Measurements from ENCODE around the gene ALB.

ALB gene

DNA sequence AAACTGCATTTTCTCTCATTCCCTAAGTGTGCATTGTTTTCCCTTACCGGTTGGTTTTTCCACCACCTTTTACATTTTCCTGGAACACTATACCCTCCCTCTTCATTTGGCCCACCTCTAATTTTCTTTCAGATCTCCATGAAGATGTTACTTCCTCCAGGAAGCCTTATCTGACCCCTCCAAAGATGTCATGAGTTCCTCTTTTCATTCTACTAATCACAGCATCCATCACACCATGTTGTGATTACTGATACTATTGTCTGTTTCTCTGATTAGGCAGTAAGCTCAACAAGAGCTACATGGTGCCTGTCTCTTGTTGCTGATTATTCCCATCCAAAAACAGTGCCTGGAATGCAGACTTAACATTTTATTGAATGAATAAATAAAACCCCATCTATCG, 29.1 kb downstream of the ALB start:
- Mint-ChIP-seq H3K9me3 (no peaks in the 10 kb centered on the region), H3K36me3 (no peaks in the 10 kb centered on the region), H3K4me1 (no peaks in the 10 kb centered on the region), H3K27ac (no peak overlapping the region), H3K4me3 (no peak overlapping the region), H3K27me3 (peaks cover 4% of the 10 kb centered on the region)
- ATAC-seq: no peak

GRCh38 chr4:73434311-73434710, 30.2 kb downstream of the ALB start:
- Mint-ChIP-seq H3K9me3 (no peaks in the 10 kb centered on the region), H3K36me3 (no peaks in the 10 kb centered on the region), H3K27ac (no peak overlapping the region), H3K4me3 (no peak overlapping the region), H3K27me3 (peaks cover 8% of the 10 kb centered on the region), H3K4me1 (no peaks in the 10 kb centered on the region)
- ATAC-seq: no peak

- ATAC-seq: no peak
- peaks cover 8% of the 10 kb centered on the region for H3K27me3 Mint-ChIP-seq
- no peak within 1 kb of the TSS for H3K27ac Mint-ChIP-seq
- no peaks in the 10 kb centered on the region for H3K9me3 Mint-ChIP-seq
- no peak within 1 kb of the TSS for H3K4me3 Mint-ChIP-seq
- no peaks in the 10 kb centered on the region for H3K4me1 Mint-ChIP-seq
- no peaks in the 10 kb centered on the region for H3K36me3 Mint-ChIP-seq
Observed at GRCh38 chr4:73435984-73436383, 31.9 kb downstream of the ALB start, which contains the start of gene AFP. Gene AFP (plus strand): TSS chr4:73436221. CDS start chr4:73436263, 42 bp downstream.

DNA sequence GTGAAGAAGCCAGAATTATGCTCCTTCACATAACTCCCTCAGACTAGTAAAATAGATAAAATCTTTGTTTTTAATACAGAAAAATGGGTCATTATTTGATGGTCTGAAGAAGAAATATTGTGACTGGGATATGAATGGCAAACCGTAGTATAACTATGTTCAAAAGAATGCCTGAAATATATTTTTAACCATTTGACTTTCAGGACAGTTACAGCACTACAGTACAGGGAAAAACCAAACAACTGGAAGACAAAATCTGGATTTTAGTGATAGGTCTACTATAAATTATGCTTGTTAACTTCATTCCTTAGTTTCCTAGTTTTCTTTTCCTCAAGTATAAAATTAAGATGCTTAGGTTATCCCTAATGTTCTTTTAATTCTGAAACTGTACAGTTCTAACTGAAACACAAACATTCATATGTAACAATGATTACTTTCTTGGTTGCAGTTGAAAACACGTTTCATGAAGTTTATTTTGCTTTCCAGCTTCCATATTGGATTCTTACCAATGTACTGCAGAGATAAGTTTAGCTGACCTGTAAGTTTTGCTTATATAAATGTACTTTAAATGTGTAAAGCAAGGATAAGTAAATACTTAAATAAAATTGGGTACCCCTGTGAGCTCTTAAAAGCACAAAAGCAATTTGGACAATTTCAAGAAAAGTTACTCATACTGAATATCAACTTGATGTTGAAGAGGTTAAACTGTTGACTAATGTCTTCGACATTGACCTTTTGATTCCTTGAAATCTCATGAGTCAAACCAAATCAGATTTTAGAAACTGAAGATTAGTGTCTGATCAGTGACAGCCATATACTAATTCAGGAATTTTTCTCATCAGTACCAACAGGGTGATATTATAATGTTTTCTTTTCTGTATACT, 32.8 kb downstream of the ALB start:
- H3K4me1 Mint-ChIP-seq: no peaks in the 10 kb centered on the region

GRCh38 chr4:73437558-73437956, 33.5 kb downstream of the ALB start:
- no peak overlapping the region for H3K27ac Mint-ChIP-seq
- no peaks in the 10 kb centered on the region for H3K36me3 Mint-ChIP-seq
- no peak for ATAC-seq
- H3K4me1 Mint-ChIP-seq: no peaks in the 10 kb centered on the region
- H3K9me3 Mint-ChIP-seq: no peaks in the 10 kb centered on the region
- H3K27me3 Mint-ChIP-seq: peaks cover 8% of the 10 kb centered on the region
- H3K4me3 Mint-ChIP-seq: no peak overlapping the region

More for the DNA sequence above, 32.8 kb downstream of the ALB start:
- Mint-ChIP-seq H3K27me3 (peaks cover 8% of the 10 kb centered on the region), H3K4me3 (no peak overlapping the region), H3K9me3 (no peaks in the 10 kb centered on the region), H3K27ac (no peak overlapping the region), H3K36me3 (no peaks in the 10 kb centered on the region)
- ATAC-seq: no peak

DNA sequence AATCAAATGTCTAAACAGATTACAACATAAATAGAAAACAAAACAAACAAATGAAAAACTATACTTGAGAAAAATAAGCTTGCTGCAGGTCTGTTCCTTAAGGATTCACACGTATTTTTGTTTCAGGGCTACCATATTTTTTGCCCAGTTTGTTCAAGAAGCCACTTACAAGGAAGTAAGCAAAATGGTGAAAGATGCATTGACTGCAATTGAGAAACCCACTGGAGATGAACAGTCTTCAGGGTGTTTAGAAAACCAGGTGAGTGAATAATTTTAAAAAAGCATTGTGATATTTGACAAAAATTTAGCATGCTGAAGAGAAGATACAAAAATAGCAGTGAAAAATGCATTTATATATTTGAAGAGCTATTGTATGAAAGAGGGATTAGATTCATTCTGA, 34.0 kb downstream of the ALB start:
- ATAC-seq: no peak
- Mint-ChIP-seq H3K36me3 (no peaks in the 10 kb centered on the region), H3K9me3 (no peaks in the 10 kb centered on the region), H3K4me3 (no peak overlapping the region), H3K27ac (no peak overlapping the region), H3K4me1 (no peaks in the 10 kb centered on the region), H3K27me3 (peaks cover 8% of the 10 kb centered on the region)

DNA sequence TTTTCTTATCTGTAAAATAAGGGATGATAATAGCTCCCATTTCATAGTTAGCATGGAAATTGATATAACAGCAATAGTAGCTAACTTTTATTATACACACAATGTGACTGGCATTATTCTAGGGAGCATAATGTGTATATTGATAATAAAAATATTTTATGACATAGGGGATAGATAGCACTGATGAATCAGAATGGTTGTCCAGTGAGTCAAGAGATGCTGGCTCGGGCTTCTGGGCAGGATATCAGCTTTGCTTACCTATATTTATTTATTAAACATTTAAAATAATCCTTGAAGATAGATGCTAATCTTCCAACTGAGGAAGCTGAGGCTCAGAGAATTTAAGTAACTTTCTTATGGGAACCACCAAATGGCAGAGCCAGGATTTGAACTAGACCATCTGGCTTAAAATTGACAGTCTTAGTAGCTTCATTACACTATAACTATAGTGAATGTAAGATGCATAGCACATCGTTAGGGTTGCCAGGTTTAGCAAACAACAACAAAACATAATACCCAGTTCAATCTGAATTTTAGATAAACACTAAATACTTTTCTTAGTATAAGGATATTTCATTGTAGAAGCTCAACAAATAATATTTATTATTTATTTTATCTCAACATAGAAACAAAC, 34.6 kb downstream of the ALB start:
- Mint-ChIP-seq H3K27ac (no peak overlapping the region), H3K27me3 (peaks cover 8% of the 10 kb centered on the region), H3K9me3 (no peaks in the 10 kb centered on the region), H3K36me3 (no peaks in the 10 kb centered on the region), H3K4me1 (no peaks in the 10 kb centered on the region), H3K4me3 (no peak overlapping the region)
- no peak for ATAC-seq

GRCh38 chr4:73439445-73439844, 35.4 kb downstream of the ALB start:
- Mint-ChIP-seq H3K9me3 (no peaks in the 10 kb centered on the region), H3K27me3 (peaks cover 8% of the 10 kb centered on the region), H3K36me3 (no peaks in the 10 kb centered on the region), H3K4me3 (no peak overlapping the region), H3K27ac (no peak overlapping the region), H3K4me1 (no peaks in the 10 kb centered on the region)
- ATAC-seq: no peak

DNA sequence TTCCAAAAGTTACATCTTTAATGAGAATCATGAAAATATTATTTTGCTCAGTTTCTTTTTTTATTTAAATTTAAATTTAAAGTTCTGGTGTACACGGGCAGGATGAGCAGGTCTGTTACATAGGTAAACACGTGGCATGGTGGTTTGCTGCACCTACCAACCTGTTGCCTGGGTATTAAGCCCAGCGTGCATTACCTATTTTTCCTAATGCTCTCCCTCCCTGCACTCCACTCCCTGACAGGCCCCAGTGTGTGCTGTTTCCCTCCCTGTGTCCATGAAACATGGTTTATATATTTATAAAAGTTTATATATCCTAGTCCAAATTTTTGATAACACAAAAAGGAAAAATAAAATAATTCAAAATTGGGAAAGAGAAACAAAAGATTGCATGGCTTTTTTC, 35.9 kb downstream of the ALB start:
- ATAC-seq: no peak
- Mint-ChIP-seq H3K4me3 (no peak overlapping the region), H3K36me3 (no peaks in the 10 kb centered on the region), H3K27me3 (peaks cover 8% of the 10 kb centered on the region), H3K9me3 (no peaks in the 10 kb centered on the region), H3K4me1 (no peaks in the 10 kb centered on the region), H3K27ac (no peak overlapping the region)

GRCh38 chr4:73440653-73441052, 36.6 kb downstream of the ALB start:
- Mint-ChIP-seq H3K27ac (no peak overlapping the region), H3K36me3 (no peaks in the 10 kb centered on the region), H3K9me3 (no peaks in the 10 kb centered on the region), H3K27me3 (peaks cover 8% of the 10 kb centered on the region), H3K4me1 (no peaks in the 10 kb centered on the region), H3K4me3 (no peak overlapping the region)
- ATAC-seq: no peak

- Mint-ChIP-seq H3K36me3 (no peaks in the 10 kb centered on the region), H3K4me3 (no peak overlapping the region), H3K27ac (no peak overlapping the region), H3K4me1 (no peaks in the 10 kb centered on the region), H3K27me3 (peaks cover 8% of the 10 kb centered on the region), H3K9me3 (no peaks in the 10 kb centered on the region)
- no peak for ATAC-seq
Observed at GRCh38 chr4:73442275-73442674, 38.2 kb downstream of the ALB start.

- Mint-ChIP-seq H3K27ac (no peak overlapping the region), H3K4me3 (no peak overlapping the region), H3K4me1 (no peaks in the 10 kb centered on the region), H3K9me3 (no peaks in the 10 kb centered on the region), H3K36me3 (no peaks in the 10 kb centered on the region), H3K27me3 (peaks cover 3% of the 10 kb centered on the region)
- ATAC-seq: no peak
Observed at GRCh38 chr4:73443224-73443623, 39.1 kb downstream of the ALB start.

- Mint-ChIP-seq H3K4me3 (no peak overlapping the region), H3K27ac (no peak overlapping the region), H3K4me1 (no peaks in the 10 kb centered on the region), H3K27me3 (no peaks in the 10 kb centered on the region), H3K9me3 (no peaks in the 10 kb centered on the region), H3K36me3 (no peaks in the 10 kb centered on the region)
- no peak for ATAC-seq
Observed at GRCh38 chr4:73445383-73446335, 41.6 kb downstream of the ALB start.

DNA sequence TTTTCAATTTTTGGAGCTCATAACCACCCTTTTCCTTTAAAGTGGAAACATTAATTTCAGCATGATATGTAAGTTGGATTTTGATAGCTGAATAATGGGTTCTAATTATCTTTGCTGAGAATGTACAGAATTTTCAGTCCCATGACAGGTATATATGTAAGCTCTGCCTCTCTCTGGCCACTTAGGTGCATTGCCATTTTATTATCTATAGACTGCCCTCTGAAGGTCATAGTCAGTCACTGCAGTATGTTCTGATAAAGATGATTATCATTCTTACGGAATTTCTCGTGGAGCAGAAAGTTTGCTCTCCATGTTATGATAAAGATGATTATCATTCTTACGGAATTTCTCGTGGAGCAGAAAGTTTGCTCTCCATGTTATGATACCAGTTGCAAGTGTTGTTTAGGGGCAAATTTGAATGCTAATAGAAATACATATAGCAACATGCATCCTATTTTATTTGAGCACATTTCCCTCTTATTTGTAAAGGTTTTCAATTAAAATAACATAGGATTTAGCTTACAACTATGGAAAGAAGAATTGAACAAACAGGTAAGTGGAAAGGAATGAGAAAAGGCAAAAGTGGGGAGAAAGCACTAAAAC, 42.4 kb downstream of the ALB start:
- Mint-ChIP-seq H3K4me3 (no peak overlapping the region), H3K9me3 (no peaks in the 10 kb centered on the region), H3K4me1 (no peaks in the 10 kb centered on the region), H3K36me3 (no peaks in the 10 kb centered on the region), H3K27me3 (no peaks in the 10 kb centered on the region), H3K27ac (no peak overlapping the region)
- ATAC-seq: peak; percentile 65

DNA sequence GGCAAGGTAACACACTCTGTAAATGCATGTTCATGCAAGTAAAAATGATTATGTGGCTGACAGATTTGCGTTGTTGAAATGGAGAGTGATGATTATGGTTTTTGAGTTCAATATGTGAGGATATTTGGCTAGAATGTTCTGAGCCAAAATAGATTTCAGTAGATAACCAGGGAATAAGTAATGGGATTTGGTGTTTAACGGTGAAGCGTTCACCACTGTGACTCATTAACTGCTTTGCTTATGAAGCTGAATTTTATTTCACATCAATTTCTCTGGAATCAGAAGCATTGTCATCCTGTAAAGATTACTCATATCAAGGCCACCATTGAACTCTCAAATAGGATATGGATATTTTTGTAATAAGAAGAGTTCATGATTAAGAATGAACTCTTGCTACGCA, 43.6 kb downstream of the ALB start:
- no peak for ATAC-seq
- H3K9me3 Mint-ChIP-seq: no peaks in the 10 kb centered on the region
- H3K4me1 Mint-ChIP-seq: no peaks in the 10 kb centered on the region
- no peaks in the 10 kb centered on the region for H3K27me3 Mint-ChIP-seq
- no peak overlapping the region for H3K27ac Mint-ChIP-seq
- no peaks in the 10 kb centered on the region for H3K36me3 Mint-ChIP-seq
- H3K4me3 Mint-ChIP-seq: no peak overlapping the region
